Smooth muscle cell of the umbilical artery (primary cell): ENCODE measurements around the gene TEX261. TPM values are rescaled to one million over a fixed set of nuclear protein-coding genes. Genes with fewer than 3 reads are reported as not detected.

Experiments
- total RNA-seq: library from RNA; depleted of rRNA; stranded (reverse); fragments of >200 nt; gene quantifications from 2 replicates; pipeline ENCODE4 v1.2.3, GENCODE V29; 2014

Gene TEX261
- total RNA-seq: 39.8 and 69.0 TPM in 2 replicates

DNA sequence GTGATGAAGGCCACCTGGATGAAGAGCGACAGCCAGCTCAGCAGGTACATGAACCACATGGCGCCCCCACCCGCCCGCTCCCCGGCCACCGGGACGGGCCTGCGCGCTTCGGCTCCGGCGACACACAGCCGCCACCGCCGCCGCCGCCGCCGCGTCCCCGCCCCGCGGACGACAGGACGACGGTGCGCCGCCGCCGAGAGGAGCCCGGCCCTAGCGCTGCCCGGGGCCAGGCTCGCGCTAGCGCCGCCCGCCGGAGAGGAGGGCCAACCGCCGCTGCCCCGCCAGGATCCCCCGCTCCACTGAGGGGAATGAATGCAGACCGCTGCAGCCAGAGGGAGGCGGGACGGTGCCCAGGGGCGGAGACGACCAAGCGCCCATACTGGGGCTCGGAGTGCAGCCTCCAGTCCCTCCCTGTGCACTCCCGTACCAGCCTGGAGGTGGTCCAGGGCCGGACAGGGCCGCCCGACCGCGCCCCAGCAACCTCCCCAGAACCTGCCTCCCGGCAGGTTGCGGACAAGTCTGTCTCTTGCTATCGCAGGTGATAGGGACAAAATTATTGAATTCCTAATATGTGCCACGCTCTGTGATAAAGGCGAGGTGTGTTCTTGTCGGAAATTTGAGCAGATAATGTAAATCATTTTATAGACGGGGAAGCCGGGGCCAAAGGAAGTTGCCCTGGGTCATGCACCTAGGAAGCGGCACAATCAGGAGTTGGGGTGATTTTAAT lies at the start of gene TEX261:
TEX261 (minus strand) TSS at position 175 of the 727 bp plus-strand sequence; CDS start at position 59, 116 bp downstream.

DNA sequence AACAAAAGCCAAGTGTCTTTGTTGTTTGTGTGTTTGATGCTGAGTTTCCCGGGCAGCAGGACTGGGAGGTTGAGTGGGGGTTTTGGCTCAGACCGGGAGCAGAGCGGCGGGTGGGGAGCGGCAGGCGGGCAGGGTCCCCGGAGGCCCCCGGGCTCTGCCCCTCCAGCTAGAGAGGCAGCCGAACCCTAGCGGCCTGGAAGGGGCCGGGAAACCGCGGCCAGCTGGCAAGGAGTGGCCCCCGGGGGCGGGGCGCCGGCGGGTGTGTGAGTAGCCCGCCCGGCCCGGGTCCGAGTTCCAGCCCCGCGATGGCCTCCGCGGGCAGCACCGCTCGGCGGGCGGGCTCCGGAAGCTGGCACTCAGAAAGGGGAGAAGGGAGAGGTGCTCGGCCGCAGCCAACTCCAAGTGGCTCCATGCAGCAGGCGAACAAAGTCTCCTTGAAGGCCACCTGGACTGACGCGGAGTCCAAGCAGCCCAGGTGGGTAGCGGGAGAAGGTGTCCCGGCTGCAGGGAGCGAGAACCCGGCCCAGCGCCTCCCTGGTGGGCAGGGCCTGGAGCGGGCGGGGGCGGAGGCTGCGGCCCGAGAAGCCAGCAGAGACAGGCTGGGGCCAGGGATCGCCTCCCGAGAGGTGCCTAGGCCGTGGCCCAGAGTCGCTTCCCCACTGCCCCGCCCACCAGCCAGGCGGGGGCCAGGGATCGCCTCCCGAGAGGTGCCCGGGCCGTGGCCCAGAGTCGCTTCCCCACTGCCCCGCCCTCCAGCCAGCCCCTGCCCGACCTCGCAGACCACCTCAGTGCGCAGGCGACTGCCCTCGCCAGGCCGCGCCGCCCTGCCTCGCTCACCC lies 16.1 kb downstream of the TEX261 start, which contains the start of gene ANKRD53:
ANKRD53 (plus strand) TSS at position 290 of the 839 bp plus-strand sequence; CDS start at position 306, 16 bp downstream.

Other genes starting within 250 kb of the TEX261 start
- gene ADD2, start 226.7 kb downstream of the TEX261 start, total RNA-seq: 0.28 TPM in 1 of 2 replicates, not detected in the other
- gene FIGLA, start 204.2 kb downstream of the TEX261 start, total RNA-seq: not detected in 2 replicates
- gene CLEC4F, start 174.3 kb downstream of the TEX261 start, total RNA-seq: not detected in 2 replicates
- not detected in 2 replicates for gene CD207, start 159.1 kb downstream of the TEX261 start, total RNA-seq
- gene VAX2, start 94.3 kb downstream of the TEX261 start, total RNA-seq: 0.74 and 1.2 TPM in 2 replicates
- 0.89 and 1.8 TPM in 2 replicates for gene ATP6V1B1, start 59.0 kb downstream of the TEX261 start, total RNA-seq
- 1.5 and 1.8 TPM in 2 replicates for gene ANKRD53, start 16.2 kb downstream of the TEX261 start, total RNA-seq
- gene NAGK, start 73.8 kb upstream of the TEX261 start, total RNA-seq: 57.3 and 61.8 TPM in 2 replicates
- gene MCEE, start 135.4 kb upstream of the TEX261 start, total RNA-seq: 22.6 and 22.7 TPM in 2 replicates
- gene MPHOSPH10, start 135.8 kb upstream of the TEX261 start, total RNA-seq: 20.8 and 27.9 TPM in 2 replicates
- 0.30 and 0.42 TPM in 2 replicates for gene PAIP2B, start 232.2 kb upstream of the TEX261 start, total RNA-seq